GM18868 (cell line): ENCODE data around the gene SLC36A2.

Experiments
- ATAC-seq: cut with Tn5 transposase; IDR thresholded peaks from one replicate; pipeline ENCODE4 v1.9.1; 2021; ENCODE audit warnings: mild to moderate bottlenecking, moderate library complexity; ENCODE audit not compliant: unreplicated experiment

The SLC36A2 gene

DNA sequence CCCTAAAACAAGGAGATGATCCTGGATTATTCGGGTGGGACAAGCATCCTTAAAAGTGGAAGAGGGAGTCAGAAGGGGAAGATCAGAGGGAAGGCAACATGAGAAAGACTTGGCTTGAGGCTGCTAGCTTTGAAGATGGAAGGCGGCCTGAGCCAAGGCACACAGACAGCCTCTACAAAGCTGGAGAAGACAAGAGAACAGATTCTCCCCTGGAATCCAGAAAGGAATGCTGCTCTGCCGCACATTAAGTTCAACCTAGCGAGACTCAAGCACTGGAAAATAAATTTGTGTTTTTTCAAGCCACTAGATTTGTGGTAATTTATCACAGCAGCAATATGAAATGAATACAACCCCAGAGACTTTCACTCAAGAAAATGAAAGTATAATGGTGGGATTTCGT lies 61.7 kb downstream of the SLC36A2 start:
- no peak for ATAC-seq

DNA sequence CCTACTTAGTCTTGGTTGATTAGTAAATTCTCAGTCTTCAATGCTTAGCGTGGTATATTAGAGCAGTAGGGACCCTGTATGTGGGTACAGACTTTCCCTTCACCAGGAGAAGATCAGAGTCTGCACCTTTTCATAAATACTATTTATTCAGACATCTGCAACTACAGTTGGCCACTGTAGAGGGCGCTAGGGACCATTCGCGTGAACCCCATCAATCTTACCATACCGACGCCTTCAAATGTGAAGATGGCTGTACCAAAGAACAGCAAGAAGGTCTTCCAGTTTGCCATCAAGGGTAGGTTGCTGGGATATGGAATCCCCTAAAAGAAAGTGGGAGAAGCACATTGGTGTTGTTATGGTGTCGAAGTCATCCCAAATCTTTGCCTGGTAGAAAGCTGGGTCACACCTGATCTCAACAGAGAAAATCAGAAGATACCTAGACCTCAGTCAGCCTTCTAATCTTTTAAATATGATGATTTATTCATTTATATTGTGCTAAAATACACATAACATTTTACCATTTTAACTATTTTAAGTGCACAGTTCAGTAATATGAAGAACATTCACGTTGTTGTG lies 62.9 kb downstream of the SLC36A2 start:
- no peak for ATAC-seq

DNA sequence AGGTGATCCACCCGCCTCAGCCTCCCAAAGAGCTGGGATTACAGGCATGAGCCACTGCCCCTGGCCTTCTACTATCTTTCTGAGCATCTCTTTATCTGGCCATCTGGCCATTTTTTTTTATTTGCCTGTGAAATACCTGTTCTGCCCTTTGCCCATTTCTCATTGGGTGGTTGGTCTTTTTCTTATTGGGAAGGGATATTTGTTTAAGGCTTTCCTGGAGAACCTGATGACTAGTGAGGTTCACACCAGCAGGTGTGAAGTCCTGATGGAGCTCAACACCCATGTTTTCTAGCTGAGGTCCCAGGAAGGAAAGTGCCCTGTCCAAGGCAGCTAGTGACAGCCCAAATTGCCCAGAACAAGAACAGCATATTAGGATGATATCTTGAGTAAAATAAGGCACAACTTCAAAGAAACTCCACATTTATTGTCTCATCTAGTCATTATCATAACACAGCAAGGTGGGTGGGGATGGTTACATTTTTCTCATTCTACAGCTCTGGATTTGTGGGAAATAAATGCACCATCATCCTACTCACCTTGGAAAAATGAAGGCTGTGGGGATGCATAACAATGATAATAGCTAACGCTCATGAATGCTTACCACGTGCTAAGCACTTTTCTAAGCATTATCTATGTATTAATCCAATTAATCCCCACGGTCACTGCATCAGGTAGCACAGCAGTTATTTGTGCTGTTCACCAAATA lies 64.1 kb downstream of the SLC36A2 start:
- ATAC-seq = no peak

DNA sequence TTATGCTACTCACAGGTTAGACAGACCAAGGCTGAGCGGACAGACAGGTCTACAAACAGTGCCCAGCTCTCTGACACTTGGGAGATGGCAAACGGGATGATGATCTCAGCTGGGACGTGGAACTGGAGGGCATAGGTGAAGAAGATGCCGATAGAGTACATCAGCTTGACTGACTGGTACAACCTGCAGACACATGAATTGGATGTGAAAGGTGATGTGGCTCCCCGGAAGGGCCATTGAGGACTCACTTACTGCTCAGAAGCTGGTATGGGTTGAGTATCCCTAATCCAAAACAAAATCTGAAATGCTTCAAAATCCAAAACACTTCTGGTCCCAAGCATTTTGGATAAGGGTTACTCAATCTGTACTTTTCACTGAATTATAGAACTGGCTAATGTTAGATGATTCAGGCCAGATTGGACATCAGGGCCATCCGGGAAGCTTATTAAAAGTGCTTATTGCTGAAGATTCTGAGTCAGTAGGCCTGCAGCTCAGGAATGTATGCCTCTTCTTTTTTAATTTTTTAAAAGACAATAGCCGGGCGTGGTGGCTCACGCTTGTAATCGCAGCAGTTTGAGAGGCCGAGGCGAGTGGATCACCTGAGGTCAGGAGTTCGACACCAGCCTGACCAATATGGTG lies 66.2 kb downstream of the SLC36A2 start:
- no peak for ATAC-seq

DNA sequence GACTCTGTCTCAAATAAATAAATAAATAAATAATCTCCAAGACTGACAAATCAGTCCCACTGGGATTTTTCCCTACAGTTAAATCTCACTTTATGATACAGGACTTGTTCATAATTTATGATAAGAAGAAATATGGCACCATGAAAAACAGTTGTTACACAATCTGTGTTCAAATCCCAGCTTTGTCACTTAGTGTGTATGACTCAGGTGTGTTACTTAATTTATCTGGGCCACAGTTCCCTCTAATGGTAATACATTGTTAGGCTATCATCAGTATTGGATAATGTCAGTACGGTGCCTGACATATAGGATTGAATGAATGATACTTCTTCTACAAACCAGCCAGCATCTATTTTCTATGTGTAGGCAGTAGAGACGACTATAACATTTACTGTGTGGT lies 66.9 kb downstream of the SLC36A2 start:
- ATAC-seq = no peak

DNA sequence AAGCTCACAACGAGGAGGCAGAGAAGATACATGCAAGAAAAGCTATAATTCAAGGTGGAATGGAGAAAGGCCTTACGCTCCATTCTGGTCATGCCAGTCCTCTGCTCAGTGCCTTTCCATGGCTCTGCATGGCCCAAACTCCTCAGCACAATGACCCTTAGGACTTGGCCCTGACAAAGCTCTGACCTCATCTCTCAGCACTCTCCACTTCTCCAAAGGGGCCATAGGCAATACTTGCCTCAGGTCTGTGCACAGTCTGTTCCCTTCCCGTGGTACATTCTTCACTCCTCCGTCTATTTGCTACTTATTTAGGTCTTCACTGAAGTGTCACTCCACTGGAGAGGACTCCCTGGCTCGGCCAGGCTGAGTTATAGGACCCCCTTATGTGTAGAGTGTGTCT lies 68.5 kb downstream of the SLC36A2 start:
- ATAC-seq = no peak

DNA sequence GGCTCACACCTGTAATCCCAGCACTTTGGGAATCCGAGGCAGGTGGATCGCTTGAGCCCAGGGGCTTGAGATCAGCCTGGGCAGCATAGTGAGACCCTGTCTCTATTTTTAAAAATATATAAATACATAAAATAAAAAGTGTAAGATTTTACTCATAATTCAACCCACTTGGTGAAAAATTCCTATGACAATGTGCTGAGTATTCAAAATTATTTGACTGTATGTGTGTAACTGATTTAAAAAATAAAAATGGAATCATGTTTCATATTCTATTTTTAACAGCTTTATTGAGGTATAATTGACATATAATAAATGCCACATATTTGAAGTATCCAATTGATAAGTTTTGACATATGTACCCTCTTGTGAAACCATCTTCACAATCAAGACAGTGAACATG lies 71.6 kb downstream of the SLC36A2 start:
- ATAC-seq = no peak

DNA sequence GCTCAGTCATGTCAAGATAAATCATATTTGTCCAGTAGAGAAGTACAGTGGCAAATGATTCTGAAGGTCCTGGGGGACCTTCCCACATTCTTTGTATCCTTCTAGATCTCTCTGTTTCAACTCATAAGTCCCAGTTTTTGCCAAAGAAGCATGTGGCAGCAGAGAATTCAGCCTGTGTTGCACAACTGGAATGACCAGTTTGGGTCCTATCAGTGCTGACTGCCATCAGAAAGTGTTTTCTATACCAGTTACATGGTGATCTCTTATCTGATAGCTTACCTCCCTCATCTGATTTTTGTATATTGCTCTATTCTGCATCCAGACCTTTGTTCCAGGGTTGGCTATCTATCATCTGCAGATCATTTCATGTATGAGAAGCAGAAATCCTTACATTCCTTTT lies 72.7 kb downstream of the SLC36A2 start:
- no peak for ATAC-seq

DNA sequence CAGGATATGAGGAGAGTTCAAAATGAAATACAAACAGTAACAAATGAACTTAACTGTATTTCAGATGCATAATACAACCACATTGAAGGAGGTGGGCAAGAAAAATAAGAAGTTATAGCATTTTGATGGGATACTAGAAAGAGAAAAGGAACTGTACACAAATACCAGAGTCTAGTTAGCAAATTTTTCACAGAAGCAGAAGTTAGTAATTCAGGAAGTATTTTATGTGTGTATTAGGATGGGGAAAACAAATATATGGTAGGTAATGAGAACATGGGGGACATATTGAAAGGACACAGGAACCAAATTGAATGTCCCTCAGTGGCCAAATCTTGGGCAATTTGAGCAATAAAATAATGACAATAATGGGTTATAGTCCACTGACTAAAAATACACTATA lies 76.0 kb downstream of the SLC36A2 start:
- ATAC-seq = no peak

DNA sequence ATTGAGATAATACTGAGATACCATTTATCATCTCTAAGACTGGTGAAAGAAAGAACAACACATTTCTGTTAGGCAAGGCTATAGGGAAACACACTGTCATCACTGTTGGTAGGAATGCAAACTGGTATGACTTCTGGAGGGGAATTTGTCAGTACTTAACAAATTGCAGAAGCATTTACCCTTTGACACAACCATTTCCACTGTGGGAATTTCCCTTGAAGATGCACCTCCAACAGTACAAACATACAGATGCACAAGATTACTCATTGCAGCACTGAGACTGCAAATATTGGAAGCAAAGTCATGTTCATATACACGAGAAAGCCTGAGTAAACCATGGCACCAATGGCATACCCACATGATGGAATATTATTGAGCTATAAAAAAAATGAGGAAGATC lies 76.8 kb downstream of the SLC36A2 start:
- peak; percentile 98 for ATAC-seq

DNA sequence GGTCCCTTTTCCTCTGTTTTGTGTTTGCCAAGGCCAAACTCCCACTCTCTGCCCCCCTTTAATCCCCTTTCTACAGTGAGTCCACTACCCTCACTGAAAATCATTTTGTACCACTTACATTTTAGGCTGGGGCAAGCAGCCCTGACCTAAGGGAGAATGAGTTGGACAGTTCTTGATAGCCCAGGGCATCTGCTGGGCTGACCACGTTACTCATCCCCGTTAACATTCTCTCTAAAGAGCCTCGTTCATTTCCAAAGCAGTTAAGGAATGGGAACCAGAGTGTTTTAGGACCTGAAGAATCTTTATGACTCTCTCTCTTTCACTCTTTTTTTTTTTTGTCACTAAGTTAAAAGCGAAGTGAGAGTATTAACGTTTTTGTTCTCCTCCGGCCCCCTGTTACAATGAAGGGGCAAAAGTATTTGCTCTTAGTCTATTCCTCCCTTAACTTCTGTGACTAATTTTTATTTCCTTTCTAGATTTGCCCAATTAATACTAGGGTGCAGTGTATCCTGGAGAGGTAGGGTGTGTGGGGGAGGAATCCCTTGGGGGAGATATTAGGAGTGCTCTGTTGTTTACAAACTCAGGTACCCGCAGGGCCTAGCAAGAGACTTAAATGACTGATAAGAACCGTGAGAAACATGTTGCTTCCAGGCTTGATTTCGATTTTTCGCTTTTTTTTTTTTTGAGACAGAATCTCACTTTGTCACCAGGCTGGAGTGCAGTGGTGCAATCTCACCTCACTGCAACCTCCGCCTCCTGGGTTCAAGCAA lies 79.7 kb downstream of the SLC36A2 start:
- no peak for ATAC-seq
